ENCODE data around the gene TCEA2. TPM values are rescaled to one million over a fixed set of nuclear protein-coding genes. Genes with fewer than 3 reads are reported as not detected.

Gene TCEA2
- total and polyA plus RNA-seq, 2 of the 13 experiments (the other 11 are each of a cell fraction or from before 2014, with no cell fraction given) = 28.1 to 33.7 TPM

- peak; percentile 83 for TF ChIP-seq PATZ1 (CRISPR knock-in tag; IDR thresholded peaks at IDR 0.05)
- peak; percentile 57 for TF ChIP-seq HHEX (CRISPR knock-in tag; IDR thresholded peaks at IDR 0.05)
- TF ChIP-seq FOXP4 (CRISPR knock-in tag; IDR thresholded peaks at IDR 0.05) = peak; percentile 53
- TF ChIP-seq ZC3H13 (CRISPR knock-in tag; IDR thresholded peaks at IDR 0.05) = peak; percentile 99
- no peak for TF ChIP-seq KIAA2018 (CRISPR knock-in tag; IDR thresholded peaks at IDR 0.05; ENCODE audit: borderline replicate concordance)
- peak; percentile 97; the same call in 1 of the 2 replicates for TF ChIP-seq ZNF567 (CRISPR knock-in tag; IDR thresholded peaks at IDR 0.05; ENCODE audit: borderline replicate concordance)
- TF ChIP-seq ELF1 (CRISPR knock-in tag; IDR thresholded peaks at IDR 0.05) = peak; percentile 74
- TF ChIP-seq HIC2 (CRISPR knock-in tag; IDR thresholded peaks at IDR 0.05; ENCODE audit: low read depth) = peak; percentile 53; the same call in 1 of the 2 replicates
- peak; percentile 54; the same call in 1 of the 2 replicates for TF ChIP-seq ZNF800 (CRISPR knock-in tag; IDR thresholded peaks at IDR 0.05)
- no peak for TF ChIP-seq SMARCC2 (IDR thresholded peaks at IDR 0.05)
- no peak; the same call in none of the 2 replicates for TF ChIP-seq BORCS8-MEF2B (CRISPR knock-in tag; IDR thresholded peaks at IDR 0.05)
These were observed at the start of gene TCEA2 (continued) for GRCh38 chr20:64062596-64063388.
